Endothelial cell of umbilical vein (primary cell): ENCODE data around the gene TIMM17B. TPM values are rescaled to one million over a fixed set of nuclear protein-coding genes. Genes with fewer than 3 reads are reported as not detected.
"Not testable (repeated sequence)": the region's sequence is repeated elsewhere in the genome, so short reads cannot be mapped to it uniquely, and the experiment has no call there.

Experiments used
- BruUV-seq: library from RNA; stranded (reverse); fragments of 400-500 nt; replicated peaks from 2 replicates; lab custom pipeline; 2021; lab: Mats Ljungman, UMichigan
- CTCF ChIA-PET: fragments of 300-600, 350-600 bp; sonication (Branson Sonifier 250); formaldehyde crosslinking; loops from one replicate; lab custom pipeline; 2021; ENCODE audit warnings: antibody characterized with exemption, inconsistent platforms; lab: Charles Lee
- POLR2A ChIA-PET: fragments of 300-600, 350-600 bp; sonication (Branson Sonifier 250); formaldehyde crosslinking; loops from one replicate; lab custom pipeline; 2021; ENCODE audit warnings: antibody characterized with exemption, inconsistent platforms; lab: Charles Lee
- DNase-seq: peaks from one replicate; pipeline ENCODE4 v3.0.0-alpha.2; 2011; ENCODE audit warnings: low read depth, low spot score
- FAIRE-seq: peaks from 2 replicates; lab custom pipeline; 2011; peaks lifted over from hg19 to GRCh38; lab: Jason Lieb, UNC
- H2AFZ ChIP-seq: 2 replicates; pipeline ENCODE4 v1.6.0; 2012; ENCODE audit warnings: low read depth, low read length, control low read depth, inconsistent platforms
- H3K27ac ChIP-seq: 2 replicates; pipeline ENCODE4 v1.5.1; 2011; ENCODE audit warnings: low read depth, mild to moderate bottlenecking, control low read depth, low read length, moderate library complexity; ENCODE audit not compliant: insufficient read depth
- H3K27me3 ChIP-seq, 2 experiments: 2 replicates each; pipeline versions ENCODE4 v1.6.0 to v1.6.1; 2011; ENCODE audit warnings: low read length in 2 of 2, mixed read lengths in 1 of 2; ENCODE audit not compliant: control insufficient read depth in 2 of 2, insufficient read depth in 2 of 2
- H3K36me3 ChIP-seq, 2 experiments: 2 replicates in 1 of 2; 3 replicates in 1 of 2; pipeline ENCODE4 v1.5.1; 2011; ENCODE audit warnings: low read length in 2 of 2, mild to moderate bottlenecking in 1 of 2, moderate library complexity in 1 of 2; ENCODE audit not compliant: control insufficient read depth in 2 of 2, insufficient read depth in 2 of 2; ENCODE audit errors: extremely low read depth in 1 of 2
- H3K4me1 ChIP-seq: 3 replicates; pipeline ENCODE4 v1.5.1; 2011; ENCODE audit warnings: mild to moderate bottlenecking, low read length; ENCODE audit not compliant: control insufficient read depth, insufficient read depth; ENCODE audit errors: extremely low read depth
- H3K4me2 ChIP-seq: 2 replicates; pipeline ENCODE4 v1.6.1; 2011; ENCODE audit warnings: low read length, control low read depth, mixed read lengths; ENCODE audit not compliant: insufficient read depth
- H3K4me3 ChIP-seq, 3 experiments: fragments of 200-600 bp in 1 of 3; sonication (generic), shearing (Covaris generic) in 1 of 3; replicated peaks in 1 of 3; 2 replicates each; pipeline ENCODE4 v1.5.1; 2011 to 2016; ENCODE audit warnings: control low read depth in 3 of 3, low read length in 3 of 3, mild to moderate bottlenecking in 2 of 3, inconsistent platforms in 1 of 3, low read depth in 1 of 3, moderate library complexity in 1 of 3; ENCODE audit not compliant: insufficient read depth in 1 of 3
- H3K79me2 ChIP-seq: 2 replicates; pipeline ENCODE4 v1.6.0; 2012; ENCODE audit warnings: low read length, inconsistent platforms; ENCODE audit not compliant: control insufficient read depth, insufficient read depth
- H3K9ac ChIP-seq: replicated peaks from 2 replicates; pipeline ENCODE3; 2011; ENCODE audit warnings: low read length, control low read depth; ENCODE audit not compliant: insufficient read depth; ENCODE audit errors: extremely low read depth
- H3K9me1 ChIP-seq: replicated peaks from 3 replicates; pipeline ENCODE4 v1.6.0; 2011; ENCODE audit warnings: mild to moderate bottlenecking, low read length; ENCODE audit not compliant: control insufficient read depth, insufficient read depth; ENCODE audit errors: extremely low read depth
- H3K9me3 ChIP-seq: replicated peaks from 2 replicates; pipeline ENCODE4 v1.5.1; 2012; ENCODE audit warnings: low read length, inconsistent platforms; ENCODE audit not compliant: control insufficient read depth, insufficient read depth
- H4K20me1 ChIP-seq: replicated peaks from 2 replicates; pipeline ENCODE3; 2011; ENCODE audit warnings: mild to moderate bottlenecking, low read length; ENCODE audit not compliant: control insufficient read depth, insufficient read depth; ENCODE audit errors: extremely low read depth
- CTCF ChIP-seq, 2 donors: IDR thresholded peaks; 1 replicate in 1 of 2; 2 replicates in 1 of 2; pipeline ENCODE4 v1.5.1; 2011; ENCODE audit warnings: low read length in 2 of 2, mild to moderate bottlenecking in 2 of 2, moderate library complexity in 2 of 2, control low read depth in 1 of 2, inconsistent platforms in 1 of 2, low read depth in 1 of 2; ENCODE audit not compliant: insufficient read depth in 1 of 2; ENCODE audit errors: extremely low read depth in 1 of 2
- EZH2 ChIP-seq: IDR thresholded peaks from 2 replicates; pipeline ENCODE4 v1.6.1; 2012; ENCODE audit warnings: borderline replicate concordance, low read depth, mild to moderate bottlenecking, moderate library complexity, low read length, inconsistent platforms; ENCODE audit not compliant: severe bottlenecking
- FOS ChIP-seq: IDR thresholded peaks from 2 replicates; pipeline ENCODE4 v1.6.1; 2011; ENCODE audit warnings: mild to moderate bottlenecking, low read length, moderate library complexity, borderline replicate concordance; ENCODE audit not compliant: insufficient read depth
- GATA2 ChIP-seq: IDR thresholded peaks from 2 replicates; pipeline ENCODE4 v1.7.0; 2011; ENCODE audit warnings: low read depth, mild to moderate bottlenecking, moderate library complexity, mixed read lengths, low read length; ENCODE audit not compliant: insufficient read length, insufficient read depth
- JUN ChIP-seq: IDR thresholded peaks from 2 replicates; pipeline ENCODE4 v1.6.1; 2011; ENCODE audit warnings: borderline replicate concordance, low read depth; ENCODE audit not compliant: insufficient read length, insufficient read depth
- MAX ChIP-seq: IDR thresholded peaks from 2 replicates; pipeline ENCODE4 v1.6.1; 2011; ENCODE audit not compliant: insufficient read depth, insufficient read length
- MYC ChIP-seq: IDR thresholded peaks from one replicate; pipeline ENCODE4 v1.6.1; 2011; ENCODE audit warnings: mild to moderate bottlenecking, low read depth, low read length
- POLR2A ChIP-seq: IDR thresholded peaks from 2 replicates; pipeline ENCODE4 v1.6.1; 2012; ENCODE audit warnings: low read depth, mild to moderate bottlenecking, control low read depth, low read length
- POLR2AphosphoS5 ChIP-seq: IDR thresholded peaks from 2 replicates; pipeline ENCODE4 v1.6.1; 2012; ENCODE audit warnings: low read depth, mild to moderate bottlenecking, control low read depth, low read length, moderate library complexity; ENCODE audit not compliant: insufficient read depth
- dilution Hi-C: fragments of 300-500 bp; cut with MboI; formaldehyde crosslinking; loops from one replicate; pipeline ENCODE4 v1.15.0; 2019; ENCODE audit warnings: low sequenced_read_pairs; ENCODE audit not compliant: extremely low pct_ligation_motif_present
- intact Hi-C: fragments of 100-400 bp; cut with micrococcal nuclease; formaldehyde crosslinking; loops from one replicate; pipeline ENCODE4 v1.10.0; 2022
- polyA plus RNA-seq, 4 experiments: library from polyadenylated mRNA; depleted of rRNA in 3 of 4; stranded (reverse) in 3 of 4; unstranded in 1 of 4; fragments of >200 nt; gene quantifications; 2 replicates each; pipeline versions ENCODE4 v1.2.1 to v1.2.3, GENCODE V29; 2011 to 2012; ENCODE audit warnings: missing spikeins in 1 of 4
- total RNA-seq: library from RNA; stranded (reverse); gene quantifications from 2 replicates; pipeline ENCODE4 v1.2.3, GENCODE V29; 2021

The TIMM17B gene
- total and polyA plus RNA-seq, 2 donors (not counting 3 experiments of a cell fraction or from before 2014, with no cell fraction given): 36.0 to 73.1 TPM

GRCh38 chrX:48853494-48853893 is 44.1 kb downstream of the TIMM17B start:
- dilution Hi-C loops, H4K20me1 ChIP-seq, DNase-seq, H3K9me3 ChIP-seq, POLR2A ChIA-PET, H3K9me1 ChIP-seq, intact Hi-C loops, H3K27me3 ChIP-seq, H3K4me3 ChIP-seq, FAIRE-seq, H3K4me1 ChIP-seq, BruUV-seq, CTCF ChIA-PET, H3K4me2 ChIP-seq, H3K27ac ChIP-seq, H2AFZ ChIP-seq, H3K79me2 ChIP-seq, H3K36me3 ChIP-seq, H3K9ac ChIP-seq: not testable (repeated sequence)

- no peaks in the 10 kb centered on the region for H3K27me3 ChIP-seq
- H2AFZ ChIP-seq: no peak overlapping the region
- TF ChIP-seq FOS: no peak
- no peak for TF ChIP-seq MYC
- no peak for TF ChIP-seq JUN
- no peak for TF ChIP-seq CTCF (IDR thresholded peaks at IDR 0.05; ENCODE audit: extremely low read depth in 1 of 2, insufficient read depth in 1 of 2, low read depth in 1 of 2, low read length in 2 of 2)
- TF ChIP-seq GATA2: no peak
- TF ChIP-seq POLR2A: no peak
- no peak for TF ChIP-seq POLR2AphosphoS5
- no peak for TF ChIP-seq EZH2
- TF ChIP-seq MAX: no peak
- H3K9me1 ChIP-seq: no peaks in the 10 kb centered on the region
- DNase-seq: no peak
- no peaks in the 10 kb centered on the region for H3K9me3 ChIP-seq
- H3K9ac ChIP-seq: no peak overlapping the region
- H3K4me2 ChIP-seq: no peak overlapping the region
- H3K4me3 ChIP-seq: no peak overlapping the region
- dilution Hi-C loops (no loop called here), intact Hi-C loops (no loop called here)
- ChIA-PET POLR2A (no interaction called here), CTCF (no interaction called here)
- H3K79me2 ChIP-seq: no peaks in the 10 kb centered on the region
- H3K4me1 ChIP-seq: no peaks in the 10 kb centered on the region
- no peaks in the 10 kb centered on the region for H4K20me1 ChIP-seq
- H3K36me3 ChIP-seq: no peaks in the 10 kb centered on the region
- H3K27ac ChIP-seq: no peak overlapping the region
- no TSS peak for BruUV-seq
- FAIRE-seq: no peak
These were observed 44.7 kb downstream of the TIMM17B start for GRCh38 chrX:48852857-48853256.
